Measurements from ENCODE around the gene KCNIP1. TPM values are rescaled to one million over a fixed set of nuclear protein-coding genes. Genes with fewer than 3 reads are reported as not detected.

The KCNIP1 gene
- total RNA-seq, 1 donor from 2014 or later: 8.7 TPM

DNA sequence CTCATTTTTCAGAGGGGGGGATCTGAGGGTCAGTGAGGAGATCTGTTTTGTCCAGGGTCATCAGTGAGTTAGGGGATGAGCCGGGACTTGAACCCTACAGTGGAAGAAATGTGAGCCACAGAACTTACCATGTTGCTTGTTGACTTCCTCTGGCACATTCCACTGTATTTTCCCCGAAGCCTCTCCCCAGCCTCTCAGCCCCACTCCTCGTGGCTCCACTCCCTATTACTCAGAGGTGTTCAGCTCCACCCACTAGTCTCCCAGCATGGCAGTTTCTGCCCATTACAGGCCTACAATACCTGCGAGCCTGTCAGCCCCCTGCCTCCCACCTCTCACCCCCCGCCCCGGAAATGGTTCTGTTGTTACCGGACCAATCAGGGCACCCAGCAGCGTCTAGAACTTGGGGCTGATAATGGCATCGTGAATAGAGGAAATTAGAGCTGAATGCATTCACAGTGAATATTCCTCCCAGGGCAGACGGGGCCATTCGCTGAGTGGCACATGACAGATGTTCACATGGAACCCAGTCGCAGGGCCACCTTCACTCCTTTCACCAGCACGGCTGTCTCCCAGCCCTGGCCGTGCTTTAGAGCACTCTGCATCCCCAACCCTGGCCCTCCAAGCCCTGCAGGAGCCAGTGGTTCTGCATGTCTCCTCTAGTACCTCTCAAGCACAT lies 81.6 kb downstream of the KCNIP1 start:
- Mint-ChIP-seq H3K36me3 (ENCODE audit: low read depth) (peaks cover 2% of the 10 kb centered on the region), H3K27me3 (ENCODE audit: low read depth) (no peaks in the 10 kb centered on the region), H3K4me3 (ENCODE audit: unreplicated experiment) (no peak overlapping the region), H3K27ac (ENCODE audit: unreplicated experiment) (peak overlapping the region; percentile 73), H3K4me1 (ENCODE audit: low read depth) (peaks cover 23% of the 10 kb centered on the region), H3K9me3 (ENCODE audit: low read depth) (peaks cover 2% of the 10 kb centered on the region)
- TF ChIP-seq, protein P1, sequence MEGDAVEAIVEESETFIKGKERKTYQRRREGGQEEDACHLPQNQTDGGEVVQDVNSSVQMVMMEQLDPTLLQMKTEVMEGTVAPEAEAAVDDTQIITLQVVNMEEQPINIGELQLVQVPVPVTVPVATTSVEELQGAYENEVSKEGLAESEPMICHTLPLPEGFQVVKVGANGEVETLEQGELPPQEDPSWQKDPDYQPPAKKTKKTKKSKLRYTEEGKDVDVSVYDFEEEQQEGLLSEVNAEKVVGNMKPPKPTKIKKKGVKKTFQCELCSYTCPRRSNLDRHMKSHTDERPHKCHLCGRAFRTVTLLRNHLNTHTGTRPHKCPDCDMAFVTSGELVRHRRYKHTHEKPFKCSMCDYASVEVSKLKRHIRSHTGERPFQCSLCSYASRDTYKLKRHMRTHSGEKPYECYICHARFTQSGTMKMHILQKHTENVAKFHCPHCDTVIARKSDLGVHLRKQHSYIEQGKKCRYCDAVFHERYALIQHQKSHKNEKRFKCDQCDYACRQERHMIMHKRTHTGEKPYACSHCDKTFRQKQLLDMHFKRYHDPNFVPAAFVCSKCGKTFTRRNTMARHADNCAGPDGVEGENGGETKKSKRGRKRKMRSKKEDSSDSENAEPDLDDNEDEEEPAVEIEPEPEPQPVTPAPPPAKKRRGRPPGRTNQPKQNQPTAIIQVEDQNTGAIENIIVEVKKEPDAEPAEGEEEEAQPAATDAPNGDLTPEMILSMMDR (IDR thresholded peaks at IDR 0.05): no peak
- DNase-seq (ENCODE audit: low spot score): peak; percentile 63

DNA sequence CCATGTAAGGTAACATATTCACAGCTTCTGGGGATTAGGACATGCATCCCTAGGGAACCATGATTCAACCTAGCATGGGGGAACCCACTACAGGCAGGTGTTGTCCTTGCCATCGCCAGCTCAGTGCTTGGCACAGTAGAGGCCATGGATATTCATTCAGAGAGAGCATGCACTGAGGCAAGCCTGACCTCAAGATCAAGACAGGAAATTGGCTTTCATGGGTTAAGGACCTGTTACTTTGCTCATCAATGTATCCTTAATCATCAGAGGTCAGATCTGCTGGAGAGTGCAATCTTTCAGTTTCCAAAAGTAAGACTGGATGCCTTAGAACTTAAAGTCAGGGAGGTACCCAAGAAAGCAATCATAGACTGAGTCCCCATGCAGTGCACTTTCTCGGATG lies 84.0 kb downstream of the KCNIP1 start:
- no peak for DNase-seq (ENCODE audit: low spot score)
- peaks cover 23% of the 10 kb centered on the region for H3K4me1 Mint-ChIP-seq (ENCODE audit: low read depth)
- no peak overlapping the region for H3K4me3 Mint-ChIP-seq (ENCODE audit: unreplicated experiment)
- H3K9me3 Mint-ChIP-seq (ENCODE audit: low read depth): peaks cover 2% of the 10 kb centered on the region
- H3K27me3 Mint-ChIP-seq (ENCODE audit: low read depth): no peaks in the 10 kb centered on the region
- H3K36me3 Mint-ChIP-seq (ENCODE audit: low read depth): no peaks in the 10 kb centered on the region
- TF ChIP-seq, protein P1 (IDR thresholded peaks at IDR 0.05): no peak
- H3K27ac Mint-ChIP-seq (ENCODE audit: unreplicated experiment): no peak overlapping the region

DNA sequence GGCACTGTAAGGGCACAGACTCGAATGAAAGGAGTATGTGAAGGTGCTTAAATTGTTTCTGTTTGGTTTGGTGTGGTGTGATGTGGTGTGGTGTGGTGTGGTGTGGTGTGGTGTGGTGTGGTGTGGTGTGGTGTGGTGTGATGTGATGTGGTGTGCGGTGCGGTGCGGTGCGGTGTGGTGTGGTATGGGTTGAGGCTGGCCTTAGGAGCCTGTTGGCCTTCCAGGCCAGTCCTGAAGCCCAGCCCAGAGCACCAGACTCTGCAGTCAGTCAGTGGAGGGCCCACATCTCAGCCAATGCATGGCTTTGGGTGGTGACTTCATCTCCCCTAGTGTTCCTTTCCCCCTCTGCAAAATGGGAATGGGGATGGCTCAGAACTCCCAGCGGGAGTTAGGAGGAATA lies 85.8 kb downstream of the KCNIP1 start:
- H3K36me3 Mint-ChIP-seq (ENCODE audit: low read depth): no peaks in the 10 kb centered on the region
- DNase-seq (ENCODE audit: low spot score): peak; percentile 60
- TF ChIP-seq, protein P1 (IDR thresholded peaks at IDR 0.05): no peak
- no peaks in the 10 kb centered on the region for H3K27me3 Mint-ChIP-seq (ENCODE audit: low read depth)
- peaks cover 9% of the 10 kb centered on the region for H3K4me1 Mint-ChIP-seq (ENCODE audit: low read depth)
- H3K9me3 Mint-ChIP-seq (ENCODE audit: low read depth): peaks cover 2% of the 10 kb centered on the region
- H3K27ac Mint-ChIP-seq (ENCODE audit: unreplicated experiment): no peak overlapping the region
- H3K4me3 Mint-ChIP-seq (ENCODE audit: unreplicated experiment): no peak overlapping the region

DNA sequence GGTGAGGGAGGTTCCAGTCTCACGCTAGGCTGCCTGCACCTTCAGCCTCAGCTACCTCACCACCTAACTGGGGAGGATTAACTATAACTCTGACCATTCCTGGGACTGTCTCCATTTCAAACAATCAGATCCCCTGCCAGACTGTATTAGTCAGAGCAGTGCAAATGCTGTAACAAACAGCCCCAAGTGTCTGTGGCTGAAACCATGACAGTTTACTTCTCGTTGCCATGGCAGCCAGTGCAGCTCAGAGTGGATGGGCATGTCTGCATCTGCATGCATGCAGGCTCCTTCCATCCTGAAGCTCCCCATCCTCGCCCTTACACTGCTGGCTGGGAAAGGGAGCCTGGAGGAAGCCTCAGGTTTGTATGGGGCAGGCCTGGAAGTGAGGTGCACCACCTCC lies 86.7 kb downstream of the KCNIP1 start:
- H3K4me1 Mint-ChIP-seq (ENCODE audit: low read depth): no peaks in the 10 kb centered on the region
- H3K27me3 Mint-ChIP-seq (ENCODE audit: low read depth): no peaks in the 10 kb centered on the region
- H3K4me3 Mint-ChIP-seq (ENCODE audit: unreplicated experiment): no peak overlapping the region
- TF ChIP-seq, protein P1 (IDR thresholded peaks at IDR 0.05): no peak
- peak; percentile 36 for DNase-seq (ENCODE audit: low spot score)
- H3K36me3 Mint-ChIP-seq (ENCODE audit: low read depth): no peaks in the 10 kb centered on the region
- peaks cover 2% of the 10 kb centered on the region for H3K9me3 Mint-ChIP-seq (ENCODE audit: low read depth)
- H3K27ac Mint-ChIP-seq (ENCODE audit: unreplicated experiment): no peak overlapping the region

DNA sequence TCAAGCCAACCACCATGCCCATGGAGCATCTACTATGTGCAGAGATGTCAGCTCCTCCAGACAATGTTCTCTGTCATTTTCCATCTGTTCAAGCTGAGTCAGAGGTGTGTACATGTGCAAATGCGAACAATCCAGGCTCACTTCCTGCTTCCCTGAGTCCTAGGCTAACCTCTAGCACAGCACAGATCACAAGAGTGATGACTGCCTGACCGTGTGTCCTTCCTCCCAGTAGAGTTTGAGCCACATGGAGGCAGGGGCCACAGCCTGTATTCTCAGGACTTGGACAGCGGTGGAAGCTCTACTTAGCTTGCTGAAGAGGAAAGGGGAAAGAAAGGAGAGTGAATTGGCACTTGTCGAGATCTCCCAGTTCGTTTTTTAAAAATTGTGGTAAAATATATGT lies 87.2 kb downstream of the KCNIP1 start:
- no peaks in the 10 kb centered on the region for H3K4me1 Mint-ChIP-seq (ENCODE audit: low read depth)
- no peaks in the 10 kb centered on the region for H3K36me3 Mint-ChIP-seq (ENCODE audit: low read depth)
- no peaks in the 10 kb centered on the region for H3K27me3 Mint-ChIP-seq (ENCODE audit: low read depth)
- H3K4me3 Mint-ChIP-seq (ENCODE audit: unreplicated experiment): no peak overlapping the region
- H3K9me3 Mint-ChIP-seq (ENCODE audit: low read depth): peaks cover 2% of the 10 kb centered on the region
- TF ChIP-seq, protein P1 (IDR thresholded peaks at IDR 0.05): no peak
- no peak overlapping the region for H3K27ac Mint-ChIP-seq (ENCODE audit: unreplicated experiment)
- no peak for DNase-seq (ENCODE audit: low spot score)
